SK-N-SH treated with all-trans-retinoic acid at 6 μM for 48 hours (cell line): Measurements from ENCODE around the gene PKNOX2.

Experiments
- ATAC-seq: fragments of 200-7000 bp; cut with Tn5 transposase; 3 replicates; pipeline ENCODE4 v1.9.1; 2020; ENCODE audit warnings: mild to moderate bottlenecking, moderate library complexity
- ARNTL ChIP-seq: fragments of 450-650 bp; formaldehyde crosslinking; IDR thresholded peaks from 2 replicates; pipeline ENCODE4 v1.5.0; 2020; ENCODE audit warnings: low read depth, mild to moderate bottlenecking, moderate library complexity, borderline replicate concordance
- BACH2 ChIP-seq: fragments of 250-450 bp; sonication (Bioruptor Pico); IDR thresholded peaks from 2 replicates; pipeline ENCODE4 v1.9.0; 2021; ENCODE audit warnings: mild to moderate bottlenecking, borderline replicate concordance
- CSDC2 ChIP-seq: fragments of 250-450 bp; sonication (Bioruptor Pico); IDR thresholded peaks from 2 replicates; pipeline ENCODE4 v1.5.0; 2020; ENCODE audit warnings: mild to moderate bottlenecking, moderate library complexity
- ESRRG ChIP-seq: fragments of 250-450 bp; sonication (Bioruptor Pico); IDR thresholded peaks from 2 replicates; pipeline ENCODE4 v1.6.1; 2021; ENCODE audit warnings: mild to moderate bottlenecking
- GLIS3 ChIP-seq: fragments of 250-450 bp; sonication (Bioruptor Pico); IDR thresholded peaks from 2 replicates; pipeline ENCODE4 v1.5.0; 2020; ENCODE audit warnings: mild to moderate bottlenecking, moderate library complexity
- ISL1 ChIP-seq: fragments of 250-450 bp; sonication (Bioruptor Pico); IDR thresholded peaks from 2 replicates; pipeline ENCODE4 v2.1.2; 2022; ENCODE audit warnings: mild to moderate bottlenecking, moderate library complexity
- OSR1 ChIP-seq: fragments of 250-450 bp; sonication (Bioruptor Pico); IDR thresholded peaks from 2 replicates; pipeline ENCODE4 v1.8.0; 2022; ENCODE audit warnings: moderate library complexity, mild to moderate bottlenecking, inconsistent platforms
- RARB ChIP-seq: fragments of 250-450 bp; sonication (Bioruptor Pico); IDR thresholded peaks from 2 replicates; pipeline ENCODE4 v1.8.0; 2021; ENCODE audit warnings: mild to moderate bottlenecking, moderate library complexity
- SNAI2 ChIP-seq: fragments of 250-450 bp; sonication (Bioruptor Pico); IDR thresholded peaks from 2 replicates; pipeline ENCODE4 v1.5.0; 2020; ENCODE audit warnings: mild to moderate bottlenecking, moderate library complexity
- TCF4 ChIP-seq: fragments of 250-450 bp; sonication (Bioruptor Pico); IDR thresholded peaks from 2 replicates; pipeline ENCODE4 v1.8.0; 2021; ENCODE audit warnings: mild to moderate bottlenecking, moderate library complexity, borderline replicate concordance
- TOX ChIP-seq: fragments of 250-450 bp; sonication (Bioruptor Pico); IDR thresholded peaks from 2 replicates; pipeline ENCODE4 v1.8.0; 2021; ENCODE audit warnings: mild to moderate bottlenecking, moderate library complexity, borderline replicate concordance
- ZC3H10 ChIP-seq: fragments of 250-450 bp; sonication (Bioruptor Pico); IDR thresholded peaks from 2 replicates; pipeline ENCODE4 v1.5.1; 2021; ENCODE audit warnings: mild to moderate bottlenecking, moderate library complexity
- ZFP3 ChIP-seq: fragments of 250-450 bp; sonication (Bioruptor Pico); IDR thresholded peaks from 2 replicates; pipeline ENCODE4 v1.5.0; 2020; ENCODE audit warnings: mild to moderate bottlenecking, moderate library complexity
- ZNF70 ChIP-seq: fragments of 450-650 bp; formaldehyde crosslinking; IDR thresholded peaks from 2 replicates; pipeline ENCODE4 v1.5.0; 2020; ENCODE audit warnings: mild to moderate bottlenecking, moderate library complexity
- ZNF8 ChIP-seq: fragments of 450-650 bp; formaldehyde crosslinking; IDR thresholded peaks from 2 replicates; pipeline ENCODE4 v1.5.0; 2020; ENCODE audit warnings: mild to moderate bottlenecking, moderate library complexity
- TF ChIP-seq, protein P1 (sequence below): fragments of 250-450 bp; sonication (Bioruptor Pico); IDR thresholded peaks from 2 replicates; pipeline ENCODE4 v1.5.0; 2020; ENCODE audit warnings: mild to moderate bottlenecking, moderate library complexity
- TF ChIP-seq, protein P2 (sequence below): fragments of 250-450 bp; sonication (Bioruptor Pico); IDR thresholded peaks from 2 replicates; pipeline ENCODE4 v1.5.1; 2020; ENCODE audit warnings: low read depth, mild to moderate bottlenecking, moderate library complexity
- TF ChIP-seq, protein P3 (sequence below): fragments of 250-450 bp; sonication (Bioruptor Pico); IDR thresholded peaks from 2 replicates; pipeline ENCODE4 v1.5.1; 2021; ENCODE audit warnings: mild to moderate bottlenecking, moderate library complexity
- TF ChIP-seq, protein P4 (sequence below): fragments of 250-450 bp; sonication (Bioruptor Pico); IDR thresholded peaks from 2 replicates; pipeline ENCODE4 v1.8.0; 2020; ENCODE audit warnings: mild to moderate bottlenecking, moderate library complexity, borderline replicate concordance
- TF ChIP-seq, protein P5 (sequence below): fragments of 250-450 bp; sonication (Bioruptor Pico); IDR thresholded peaks from 2 replicates; pipeline ENCODE4 v1.8.0; 2021; ENCODE audit warnings: low read depth, mild to moderate bottlenecking, moderate library complexity, borderline replicate concordance

Gene PKNOX2

DNA sequence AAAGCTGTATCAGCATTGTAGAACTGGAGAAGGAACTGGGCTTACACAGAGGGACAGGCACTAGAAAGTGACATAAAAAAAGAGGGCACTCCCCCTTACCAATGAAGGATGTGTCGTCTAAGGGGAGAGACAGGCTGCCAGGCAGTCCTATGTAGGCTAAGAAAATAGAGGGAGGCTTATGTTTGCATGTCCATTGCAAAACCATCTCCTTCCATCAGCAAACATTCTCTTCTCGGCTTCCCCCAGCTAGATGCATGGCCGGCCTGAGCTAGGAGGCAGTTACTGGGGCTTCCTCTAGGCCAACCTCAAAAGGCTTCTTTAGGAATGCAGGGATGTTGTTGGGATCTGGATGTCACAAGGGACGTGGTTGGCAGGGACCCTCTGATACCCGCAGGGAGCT, 139.1 kb downstream of the PKNOX2 start:
- ATAC-seq: no peak
- TF ChIP-seq, protein P1, sequence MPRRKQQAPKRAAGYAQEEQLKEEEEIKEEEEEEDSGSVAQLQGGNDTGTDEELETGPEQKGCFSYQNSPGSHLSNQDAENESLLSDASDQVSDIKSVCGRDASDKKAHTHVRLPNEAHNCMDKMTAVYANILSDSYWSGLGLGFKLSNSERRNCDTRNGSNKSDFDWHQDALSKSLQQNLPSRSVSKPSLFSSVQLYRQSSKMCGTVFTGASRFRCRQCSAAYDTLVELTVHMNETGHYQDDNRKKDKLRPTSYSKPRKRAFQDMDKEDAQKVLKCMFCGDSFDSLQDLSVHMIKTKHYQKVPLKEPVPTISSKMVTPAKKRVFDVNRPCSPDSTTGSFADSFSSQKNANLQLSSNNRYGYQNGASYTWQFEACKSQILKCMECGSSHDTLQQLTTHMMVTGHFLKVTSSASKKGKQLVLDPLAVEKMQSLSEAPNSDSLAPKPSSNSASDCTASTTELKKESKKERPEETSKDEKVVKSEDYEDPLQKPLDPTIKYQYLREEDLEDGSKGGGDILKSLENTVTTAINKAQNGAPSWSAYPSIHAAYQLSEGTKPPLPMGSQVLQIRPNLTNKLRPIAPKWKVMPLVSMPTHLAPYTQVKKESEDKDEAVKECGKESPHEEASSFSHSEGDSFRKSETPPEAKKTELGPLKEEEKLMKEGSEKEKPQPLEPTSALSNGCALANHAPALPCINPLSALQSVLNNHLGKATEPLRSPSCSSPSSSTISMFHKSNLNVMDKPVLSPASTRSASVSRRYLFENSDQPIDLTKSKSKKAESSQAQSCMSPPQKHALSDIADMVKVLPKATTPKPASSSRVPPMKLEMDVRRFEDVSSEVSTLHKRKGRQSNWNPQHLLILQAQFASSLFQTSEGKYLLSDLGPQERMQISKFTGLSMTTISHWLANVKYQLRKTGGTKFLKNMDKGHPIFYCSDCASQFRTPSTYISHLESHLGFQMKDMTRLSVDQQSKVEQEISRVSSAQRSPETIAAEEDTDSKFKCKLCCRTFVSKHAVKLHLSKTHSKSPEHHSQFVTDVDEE (CRISPR knock-in tag): no peak

DNA sequence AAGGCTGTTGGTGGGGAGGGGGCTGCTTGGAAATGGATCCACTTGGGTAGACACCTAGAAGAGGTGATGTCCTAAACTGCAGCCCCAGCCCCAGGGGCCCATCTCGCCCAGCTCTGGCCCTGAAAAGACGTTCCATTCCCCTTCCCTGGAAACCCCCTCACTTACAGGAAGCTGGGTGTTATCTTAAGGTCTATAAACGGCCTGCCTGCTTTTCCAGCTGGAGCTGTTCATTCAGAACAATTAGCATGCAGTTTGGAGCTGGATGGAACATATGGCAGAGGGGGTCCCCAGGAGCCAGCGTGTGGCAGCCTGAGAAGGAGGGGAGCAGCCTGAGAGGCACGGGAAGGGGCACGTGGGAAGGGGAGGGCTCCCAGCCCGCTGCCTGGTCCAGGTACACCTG, 139.6 kb downstream of the PKNOX2 start:
- TF ChIP-seq ZFP3 (no peak), ZC3H10 (CRISPR knock-in tag) (no peak)
- no peak for ATAC-seq

DNA sequence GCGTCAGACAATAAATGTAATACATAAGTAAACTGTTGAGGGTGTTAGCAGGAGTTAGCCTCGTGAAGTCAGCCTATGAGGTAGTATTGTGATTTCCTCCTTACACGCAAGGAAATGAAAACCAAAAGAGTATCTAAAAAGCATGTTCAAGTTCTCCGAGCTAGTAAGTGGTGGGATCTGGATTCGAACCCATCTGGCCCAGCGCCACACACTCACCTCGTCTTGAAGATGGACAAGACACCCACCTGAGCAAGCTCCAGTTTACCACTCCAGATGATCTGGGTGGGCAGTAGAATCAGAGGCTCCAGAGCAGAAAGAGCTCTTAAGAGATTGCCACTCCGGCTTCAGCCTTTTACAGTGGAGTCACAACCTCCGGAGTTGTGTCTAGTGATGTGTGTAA, 140.3 kb downstream of the PKNOX2 start:
- no peak for TF ChIP-seq BACH2 (CRISPR knock-in tag)
- TF ChIP-seq, protein P2, sequence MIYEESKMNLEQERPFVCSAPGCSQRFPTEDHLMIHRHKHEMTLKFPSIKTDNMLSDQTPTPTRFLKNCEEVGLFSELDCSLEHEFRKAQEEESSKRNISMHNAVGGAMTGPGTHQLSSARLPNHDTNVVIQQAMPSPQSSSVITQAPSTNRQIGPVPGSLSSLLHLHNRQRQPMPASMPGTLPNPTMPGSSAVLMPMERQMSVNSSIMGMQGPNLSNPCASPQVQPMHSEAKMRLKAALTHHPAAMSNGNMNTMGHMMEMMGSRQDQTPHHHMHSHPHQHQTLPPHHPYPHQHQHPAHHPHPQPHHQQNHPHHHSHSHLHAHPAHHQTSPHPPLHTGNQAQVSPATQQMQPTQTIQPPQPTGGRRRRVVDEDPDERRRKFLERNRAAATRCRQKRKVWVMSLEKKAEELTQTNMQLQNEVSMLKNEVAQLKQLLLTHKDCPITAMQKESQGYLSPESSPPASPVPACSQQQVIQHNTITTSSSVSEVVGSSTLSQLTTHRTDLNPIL (CRISPR knock-in tag): no peak
- TF ChIP-seq ZNF70 (CRISPR knock-in tag): no peak
- no peak for TF ChIP-seq TCF4 (CRISPR knock-in tag)
- no peak for TF ChIP-seq GLIS3 (CRISPR knock-in tag)
- no peak for TF ChIP-seq TOX (CRISPR knock-in tag)
- TF ChIP-seq ZNF8 (CRISPR knock-in tag): no peak
- TF ChIP-seq CSDC2 (CRISPR knock-in tag): no peak
- TF ChIP-seq SNAI2 (CRISPR knock-in tag): no peak
- TF ChIP-seq, protein P1 (CRISPR knock-in tag): no peak
- no peak for TF ChIP-seq ARNTL
- no peak for TF ChIP-seq ISL1 (CRISPR knock-in tag)
- no peak for TF ChIP-seq RARB (CRISPR knock-in tag)
- no peak for TF ChIP-seq OSR1
- TF ChIP-seq ZC3H10 (CRISPR knock-in tag): no peak
- TF ChIP-seq, protein P3, sequence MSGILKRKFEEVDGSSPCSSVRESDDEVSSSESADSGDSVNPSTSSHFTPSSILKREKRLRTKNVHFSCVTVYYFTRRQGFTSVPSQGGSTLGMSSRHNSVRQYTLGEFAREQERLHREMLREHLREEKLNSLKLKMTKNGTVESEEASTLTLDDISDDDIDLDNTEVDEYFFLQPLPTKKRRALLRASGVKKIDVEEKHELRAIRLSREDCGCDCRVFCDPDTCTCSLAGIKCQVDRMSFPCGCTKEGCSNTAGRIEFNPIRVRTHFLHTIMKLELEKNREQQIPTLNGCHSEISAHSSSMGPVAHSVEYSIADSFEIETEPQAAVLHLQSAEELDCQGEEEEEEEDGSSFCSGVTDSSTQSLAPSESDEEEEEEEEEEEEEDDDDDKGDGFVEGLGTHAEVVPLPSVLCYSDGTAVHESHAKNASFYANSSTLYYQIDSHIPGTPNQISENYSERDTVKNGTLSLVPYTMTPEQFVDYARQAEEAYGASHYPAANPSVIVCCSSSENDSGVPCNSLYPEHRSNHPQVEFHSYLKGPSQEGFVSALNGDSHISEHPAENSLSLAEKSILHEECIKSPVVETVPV (CRISPR knock-in tag): no peak
- TF ChIP-seq ESRRG (CRISPR knock-in tag): no peak
- TF ChIP-seq, all 23 proteins: peak for 0
- ATAC-seq: no peak

DNA sequence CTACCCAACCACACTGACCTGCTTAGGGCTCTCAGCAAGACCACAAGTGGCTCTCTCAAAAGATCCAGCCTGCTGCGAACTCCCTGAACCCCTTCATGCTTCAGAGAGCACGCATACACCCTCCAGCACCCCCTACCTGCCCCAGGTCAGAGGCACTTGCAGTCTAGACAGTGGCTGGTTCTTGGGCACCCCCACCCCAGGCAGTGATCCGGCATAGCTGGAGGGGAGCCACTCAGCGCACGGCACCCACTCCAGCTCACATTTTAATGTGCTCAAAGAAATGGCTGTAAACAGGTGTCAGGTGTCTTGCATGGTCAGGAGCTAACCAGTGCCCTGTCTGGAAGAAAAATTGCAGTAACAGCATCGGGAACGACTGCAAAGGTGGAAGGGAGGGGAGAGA, 140.8 kb downstream of the PKNOX2 start:
- ATAC-seq: no peak
- TF ChIP-seq ZFP3: no peak
- TF ChIP-seq, protein P4, sequence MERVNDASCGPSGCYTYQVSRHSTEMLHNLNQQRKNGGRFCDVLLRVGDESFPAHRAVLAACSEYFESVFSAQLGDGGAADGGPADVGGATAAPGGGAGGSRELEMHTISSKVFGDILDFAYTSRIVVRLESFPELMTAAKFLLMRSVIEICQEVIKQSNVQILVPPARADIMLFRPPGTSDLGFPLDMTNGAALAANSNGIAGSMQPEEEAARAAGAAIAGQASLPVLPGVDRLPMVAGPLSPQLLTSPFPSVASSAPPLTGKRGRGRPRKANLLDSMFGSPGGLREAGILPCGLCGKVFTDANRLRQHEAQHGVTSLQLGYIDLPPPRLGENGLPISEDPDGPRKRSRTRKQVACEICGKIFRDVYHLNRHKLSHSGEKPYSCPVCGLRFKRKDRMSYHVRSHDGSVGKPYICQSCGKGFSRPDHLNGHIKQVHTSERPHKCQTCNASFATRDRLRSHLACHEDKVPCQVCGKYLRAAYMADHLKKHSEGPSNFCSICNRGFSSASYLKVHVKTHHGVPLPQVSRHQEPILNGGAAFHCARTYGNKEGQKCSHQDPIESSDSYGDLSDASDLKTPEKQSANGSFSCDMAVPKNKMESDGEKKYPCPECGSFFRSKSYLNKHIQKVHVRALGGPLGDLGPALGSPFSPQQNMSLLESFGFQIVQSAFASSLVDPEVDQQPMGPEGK (CRISPR knock-in tag): no peak
- TF ChIP-seq, protein P2 (CRISPR knock-in tag): no peak
- TF ChIP-seq SNAI2 (CRISPR knock-in tag): no peak
- no peak for TF ChIP-seq GLIS3 (CRISPR knock-in tag)
- no peak for TF ChIP-seq RARB (CRISPR knock-in tag)
- TF ChIP-seq, protein P5, sequence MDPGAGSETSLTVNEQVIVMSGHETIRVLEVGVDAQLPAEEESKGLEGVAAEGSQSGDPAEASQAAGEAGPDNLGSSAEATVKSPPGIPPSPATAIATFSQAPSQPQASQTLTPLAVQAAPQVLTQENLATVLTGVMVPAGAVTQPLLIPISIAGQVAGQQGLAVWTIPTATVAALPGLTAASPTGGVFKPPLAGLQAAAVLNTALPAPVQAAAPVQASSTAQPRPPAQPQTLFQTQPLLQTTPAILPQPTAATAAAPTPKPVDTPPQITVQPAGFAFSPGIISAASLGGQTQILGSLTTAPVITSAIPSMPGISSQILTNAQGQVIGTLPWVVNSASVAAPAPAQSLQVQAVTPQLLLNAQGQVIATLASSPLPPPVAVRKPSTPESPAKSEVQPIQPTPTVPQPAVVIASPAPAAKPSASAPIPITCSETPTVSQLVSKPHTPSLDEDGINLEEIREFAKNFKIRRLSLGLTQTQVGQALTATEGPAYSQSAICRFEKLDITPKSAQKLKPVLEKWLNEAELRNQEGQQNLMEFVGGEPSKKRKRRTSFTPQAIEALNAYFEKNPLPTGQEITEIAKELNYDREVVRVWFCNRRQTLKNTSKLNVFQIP (CRISPR knock-in tag): no peak
- TF ChIP-seq, all 23 proteins: peak for 0
